Bronchial epithelial cell (primary cell): ENCODE data around the gene KIF20A. TPM values are rescaled to one million over a fixed set of nuclear protein-coding genes. Genes with fewer than 3 reads are reported as not detected.
"Not testable (repeated sequence)": the region's sequence is repeated elsewhere in the genome, so short reads cannot be mapped to it uniquely, and the experiment has no call there.

ENCODE experiments used
- DNase-seq: peaks from one replicate; pipeline ENCODE4 v3.0.0-alpha.2; 2010; ENCODE audit warnings: low read depth
- FAIRE-seq: peaks from 2 replicates; lab custom pipeline; 2011; peaks lifted over from hg19 to GRCh38; lab: Jason Lieb, UNC
- H3K27me3 ChIP-seq: 2 replicates; pipeline ENCODE4 v1.5.1; 2011; ENCODE audit warnings: low read length; ENCODE audit not compliant: control insufficient read depth, insufficient read depth
- H3K36me3 ChIP-seq: 2 replicates; pipeline ENCODE4 v1.5.1; 2011; ENCODE audit warnings: low read length; ENCODE audit not compliant: control insufficient read depth, insufficient read depth
- H3K4me3 ChIP-seq: 2 replicates; pipeline ENCODE4 v1.5.1; 2011; ENCODE audit warnings: mild to moderate bottlenecking, low read depth, low read length, control low read depth
- CTCF ChIP-seq: IDR thresholded peaks from 2 replicates; pipeline ENCODE4 v1.5.1; 2011; ENCODE audit warnings: mild to moderate bottlenecking, moderate library complexity, low read length, control low read depth, inconsistent platforms; ENCODE audit not compliant: insufficient read depth, severe bottlenecking
- total RNA-seq: library from RNA; depleted of rRNA; stranded (reverse); fragments of >200 nt; gene quantifications from 2 replicates; pipeline ENCODE4 v1.2.1, GENCODE V29; 2014

KIF20A gene
- total RNA-seq, 1 donor from 2014 or later: under 0.01 TPM

- no peak overlapping the region for H3K4me3 ChIP-seq
- H3K27me3 ChIP-seq: no peaks in the 10 kb centered on the region
- H3K36me3 ChIP-seq: peaks cover 14% of the 10 kb centered on the region
- DNase-seq: no peak
- peak; percentile 18 for FAIRE-seq
- no peak for TF ChIP-seq CTCF
These were observed 9.7 kb downstream of the KIF20A start for GRCh38 chr5:138188626-138189025.

- H3K36me3 ChIP-seq: peaks cover 17% of the 10 kb centered on the region
- no peak overlapping the region for H3K4me3 ChIP-seq
- no peaks in the 10 kb centered on the region for H3K27me3 ChIP-seq
- FAIRE-seq: no peak
- no peak for DNase-seq
- TF ChIP-seq CTCF: no peak
These were observed 13.9 kb downstream of the KIF20A start for GRCh38 chr5:138192826-138193225.

GRCh38 chr5:138193859-138194258 is 14.9 kb downstream of the KIF20A start:
- H3K36me3 ChIP-seq: peaks cover 17% of the 10 kb centered on the region
- FAIRE-seq, H3K27me3 ChIP-seq, H3K4me3 ChIP-seq, DNase-seq: not testable (repeated sequence)

- H3K36me3 ChIP-seq: no peaks in the 10 kb centered on the region
- TF ChIP-seq CTCF: no peak
- H3K4me3 ChIP-seq: no peak overlapping the region
- DNase-seq (no peak), FAIRE-seq (no peak)
- no peaks in the 10 kb centered on the region for H3K27me3 ChIP-seq
These were observed 32.1 kb downstream of the KIF20A start for GRCh38 chr5:138210985-138211384.

- Histone ChIP-seq H3K36me3 (no peaks in the 10 kb centered on the region), H3K4me3 (peak overlapping the region; percentile 66), H3K27me3 (no peaks in the 10 kb centered on the region)
- TF ChIP-seq CTCF: no peak
- FAIRE-seq: no peak
- no peak for DNase-seq
These were observed 33.9 kb downstream of the KIF20A start for GRCh38 chr5:138212828-138213160.

GRCh38 chr5:138213161-138214029 is 34.5 kb downstream of the KIF20A start, which contains the start of gene CDC23:
Gene CDC23 (minus strand): TSS chr5:138213323. CDS start chr5:138213312, 11 bp downstream.
- Histone ChIP-seq H3K4me3 (peak within 1 kb of the TSS; percentile 66), H3K27me3 (no peaks in the 10 kb centered on the region), H3K36me3 (no peaks in the 10 kb centered on the region)
- FAIRE-seq (peak; percentile 18), DNase-seq (peak; percentile 98)
- TF ChIP-seq CTCF: no peak
